Fibroblast of peridontal ligament (primary cell): ENCODE data around the gene ANKRD13A.
"Not testable (repeated sequence)": the region's sequence is repeated elsewhere in the genome, so short reads cannot be mapped to it uniquely, and the experiment has no call there.

Experiments used
- DNase-seq: peaks from one replicate; pipeline ENCODE4 v3.0.0-alpha.2; 2010; ENCODE audit errors: extremely low read depth

The ANKRD13A gene

DNA sequence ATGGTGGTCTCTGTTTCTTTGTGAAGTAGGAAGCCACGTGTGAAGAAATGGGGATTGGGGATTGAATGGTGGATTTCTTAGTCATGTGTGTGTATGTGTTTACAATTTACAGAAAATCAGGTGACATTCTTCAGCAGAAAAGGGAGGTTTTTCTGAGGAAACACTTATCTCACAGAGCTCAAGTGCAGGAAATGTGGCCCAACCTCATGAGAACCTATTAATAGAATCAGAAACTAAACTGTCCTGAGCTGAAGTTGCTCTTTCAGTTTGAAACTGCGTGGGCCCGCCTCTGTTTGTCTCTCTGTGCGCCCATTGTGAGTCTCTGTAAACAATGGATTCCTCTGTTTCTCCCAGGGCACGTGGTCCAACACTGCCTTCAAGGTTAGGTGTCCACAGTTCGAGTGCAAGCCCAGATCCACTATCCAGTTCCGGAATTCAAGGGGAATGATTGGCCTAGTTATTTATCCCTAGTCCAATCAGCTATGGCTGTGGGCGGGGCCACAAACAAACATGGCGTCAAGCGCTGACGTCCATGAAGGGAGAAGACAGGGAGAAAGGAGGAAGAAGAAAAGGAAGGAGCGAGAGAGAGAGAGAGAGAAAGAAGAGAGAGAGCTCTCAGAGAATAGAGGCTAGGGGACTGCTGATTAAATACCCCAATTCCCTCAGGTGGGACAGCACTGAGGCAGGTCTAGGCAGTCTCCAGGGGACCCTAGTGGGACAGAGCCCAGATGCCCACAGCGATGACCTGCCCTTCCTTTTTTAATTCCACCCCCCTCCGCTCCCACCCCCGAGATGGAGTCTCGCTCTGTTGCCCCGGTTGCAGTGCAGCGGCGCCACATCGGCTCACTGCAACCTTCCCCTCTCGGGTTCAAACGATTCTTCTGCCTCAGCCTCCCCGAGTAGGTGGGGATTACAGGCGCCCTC is 80.5 kb downstream of the ANKRD13A start:
- DNase-seq, result no peak

DNA sequence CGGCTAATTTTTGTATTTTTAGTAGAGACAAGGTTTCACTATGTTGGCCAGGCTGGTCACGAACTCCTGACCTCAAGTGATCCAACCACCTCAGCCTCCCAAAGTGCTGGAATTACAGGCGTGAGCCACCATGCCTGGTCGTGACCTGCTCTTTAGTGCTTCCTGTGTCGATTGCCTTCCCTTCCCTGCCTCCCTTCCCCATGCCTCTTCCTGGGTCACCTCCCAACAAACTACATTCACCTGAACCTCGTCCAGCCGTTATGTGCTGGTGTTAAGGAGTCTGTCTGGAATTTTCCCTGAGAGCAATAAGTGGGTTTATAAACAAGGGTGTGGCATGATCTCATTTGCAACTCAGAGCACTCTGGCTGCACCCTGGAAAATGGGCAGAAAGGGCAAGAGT is 81.2 kb downstream of the ANKRD13A start:
- DNase-seq, result no peak

DNA sequence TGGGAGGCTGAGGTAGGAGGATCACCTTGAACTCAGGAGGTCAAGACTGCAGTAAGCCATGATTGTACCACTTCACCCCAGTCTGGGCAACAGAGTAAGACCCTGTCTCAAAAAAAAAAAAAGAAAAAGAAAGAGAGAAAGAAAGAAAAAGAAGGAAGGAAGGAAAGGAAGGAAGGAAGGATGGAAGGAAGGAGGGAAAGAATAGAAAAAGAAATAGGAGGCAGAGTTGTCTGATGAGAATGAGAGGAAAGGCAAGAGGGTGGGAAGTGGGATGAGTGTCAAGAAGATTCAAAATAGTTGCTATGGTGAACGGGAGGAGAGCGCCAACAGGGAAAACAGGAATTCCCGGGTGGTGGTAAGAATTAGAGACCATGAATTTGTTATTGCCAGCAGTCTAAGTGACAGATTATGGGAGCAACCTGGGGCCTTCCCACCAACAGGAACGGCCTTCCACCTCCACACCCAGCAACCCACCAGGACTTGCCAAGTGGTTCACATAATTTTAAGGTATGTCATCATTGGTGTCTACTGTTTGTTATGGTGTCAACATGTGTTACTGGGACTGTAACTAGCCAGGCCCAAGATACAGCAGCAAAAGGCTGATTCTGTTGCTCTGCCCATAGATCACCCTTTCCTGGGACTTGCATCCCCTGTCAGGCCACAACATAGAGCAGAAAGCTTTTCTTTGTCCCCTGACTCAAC is 85.2 kb downstream of the ANKRD13A start:
- no peak for DNase-seq

DNA sequence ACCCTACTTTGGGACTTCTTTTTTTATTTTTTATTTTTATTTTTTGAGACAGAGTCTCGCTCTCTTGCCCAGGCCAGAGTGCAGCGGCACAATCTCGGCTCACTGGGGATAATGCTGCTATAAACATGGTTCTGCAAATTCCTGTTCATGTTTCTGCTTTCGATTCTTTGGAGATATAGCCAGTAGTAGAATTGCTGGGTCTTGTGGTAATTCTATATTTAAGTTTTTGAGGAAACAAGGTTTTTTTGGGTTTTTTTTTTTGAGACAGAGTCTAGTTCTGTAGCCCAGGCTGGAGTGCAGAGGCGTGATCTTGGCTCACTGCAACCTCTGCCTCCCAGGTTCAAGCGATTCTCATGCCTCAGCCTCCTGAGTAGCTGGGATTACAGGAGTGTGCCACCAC is 89.0 kb downstream of the ANKRD13A start:
- not testable (repeated sequence) for DNase-seq

DNA sequence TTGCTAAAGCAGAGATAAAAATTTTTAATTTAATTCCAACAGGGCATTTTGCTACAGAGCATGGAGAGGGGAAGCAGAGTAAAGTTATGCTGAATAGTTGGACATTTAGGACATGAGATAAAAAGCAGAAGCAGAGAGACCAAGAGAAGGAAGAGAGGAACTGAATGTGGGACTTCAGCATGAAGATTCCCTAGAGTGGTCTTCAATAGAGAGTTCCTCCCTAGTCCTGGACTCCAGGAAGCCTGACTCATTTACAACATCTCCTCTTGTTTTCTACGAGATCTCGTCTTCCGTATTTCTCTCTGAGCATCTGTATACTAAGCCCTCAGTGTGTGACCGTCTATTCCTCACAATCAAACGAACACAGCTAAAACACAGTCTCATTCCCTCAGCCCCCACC is 89.7 kb downstream of the ANKRD13A start:
- no peak for DNase-seq
